HEK293T (cell line): ENCODE data around the gene MYO6.

Experiments
- BHLHE40 ChIP-seq: fragments of 450-650 bp; IDR thresholded peaks from 2 replicates; pipeline ENCODE4 v1.6.1; 2016; ENCODE audit warnings: mild to moderate bottlenecking, moderate library complexity, borderline replicate concordance
- ELF4 ChIP-seq: fragments of 450-650 bp; IDR thresholded peaks from 2 replicates; pipeline ENCODE4 v1.6.1; 2017; ENCODE audit warnings: antibody characterized with exemption
- FOXA1 ChIP-seq: fragments of 450-650 bp; IDR thresholded peaks from 2 replicates; pipeline ENCODE4 v1.6.1; 2016; ENCODE audit warnings: mild to moderate bottlenecking
- FOXK2 ChIP-seq: fragments of 450-650 bp; IDR thresholded peaks from 2 replicates; pipeline ENCODE4 v1.6.1; 2016; ENCODE audit warnings: mild to moderate bottlenecking
- FOXM1 ChIP-seq: fragments of 450-650 bp; IDR thresholded peaks from 2 replicates; pipeline ENCODE4 v1.6.1; 2017; ENCODE audit warnings: mild to moderate bottlenecking, borderline replicate concordance
- NFRKB ChIP-seq: fragments of 450-650 bp; IDR thresholded peaks from 2 replicates; pipeline ENCODE4 v1.6.1; 2016; ENCODE audit warnings: mild to moderate bottlenecking, moderate library complexity
- SP1 ChIP-seq: fragments of 450-650 bp; IDR thresholded peaks from 2 replicates; pipeline ENCODE4 v1.6.1; 2017
- SUZ12 ChIP-seq: fragments of 450-650 bp; IDR thresholded peaks from 2 replicates; pipeline ENCODE4 v1.6.1; 2016; ENCODE audit warnings: mild to moderate bottlenecking
- ZNF384 ChIP-seq: fragments of 450-650 bp; IDR thresholded peaks from 2 replicates; pipeline ENCODE4 v1.6.1; 2016

GRCh38 chr6:75849329-75850025 is 100.4 kb downstream of the MYO6 start:
- TF ChIP-seq FOXK2 (no peak), SUZ12 (no peak), SP1 (no peak), NFRKB (no peak), BHLHE40 (no peak), FOXA1 (no peak), ELF4 (no peak), ZNF384 (no peak), FOXM1 (no peak)
